Measurements from ENCODE around the gene GPAT3.

DNA sequence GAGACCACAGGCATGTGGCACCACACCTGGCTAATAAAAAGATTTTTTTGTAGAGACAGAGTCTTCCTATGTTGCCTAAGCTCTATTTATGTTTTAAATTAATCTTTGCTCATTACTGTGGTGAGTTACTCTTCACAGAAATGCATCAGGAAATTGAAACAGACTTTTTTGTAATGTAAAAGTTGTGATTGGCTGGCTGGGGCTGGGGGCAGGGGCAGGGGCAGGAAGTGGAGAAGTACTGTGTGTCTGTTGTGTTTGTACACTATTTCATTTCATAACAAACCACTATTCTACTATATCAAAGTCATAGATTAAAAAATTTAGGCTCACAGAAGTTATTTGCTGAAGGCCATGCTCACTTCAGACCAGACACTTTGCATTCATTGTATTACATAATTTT lies 31.9 kb upstream of the GPAT3 start:
- TF ChIP-seq CTCF (IDR thresholded peaks at IDR 0.05) (no peak), POLR2A (IDR thresholded peaks at IDR 0.05) (no peak)

Measured in heart left ventricle (tissue), 13 donors.